CD4-positive, alpha-beta T cell treated with Interferon alpha-2 for 1 hour (primary cell): ENCODE measurements around the gene IL4I1.

Experiments used
- DNase-seq, 2 donors: peaks; one replicate each; pipeline ENCODE4 v3.0.0-alpha.2; 2020 to 2022

Gene IL4I1

GRCh38 chr19:49894879-49895565 is 1.7 kb downstream of the IL4I1 start:
- DNase-seq, result peak; percentile 52 to 63

- DNase-seq, result no peak
These were observed 2.5 kb downstream of the IL4I1 start for GRCh38 chr19:49894011-49894664.

- DNase-seq, result no peak
These were observed 4.0 kb downstream of the IL4I1 start for GRCh38 chr19:49892716-49893115.

- no peak for DNase-seq
These were observed 5.3 kb downstream of the IL4I1 start for GRCh38 chr19:49891393-49891792.

GRCh38 chr19:49890349-49891311 is 6.1 kb downstream of the IL4I1 start:
- DNase-seq, result peak; percentile 64 to 82

- DNase-seq, result peak; percentile 79 to 85
These were observed 6.9 kb downstream of the IL4I1 start for GRCh38 chr19:49889687-49890348.

DNA sequence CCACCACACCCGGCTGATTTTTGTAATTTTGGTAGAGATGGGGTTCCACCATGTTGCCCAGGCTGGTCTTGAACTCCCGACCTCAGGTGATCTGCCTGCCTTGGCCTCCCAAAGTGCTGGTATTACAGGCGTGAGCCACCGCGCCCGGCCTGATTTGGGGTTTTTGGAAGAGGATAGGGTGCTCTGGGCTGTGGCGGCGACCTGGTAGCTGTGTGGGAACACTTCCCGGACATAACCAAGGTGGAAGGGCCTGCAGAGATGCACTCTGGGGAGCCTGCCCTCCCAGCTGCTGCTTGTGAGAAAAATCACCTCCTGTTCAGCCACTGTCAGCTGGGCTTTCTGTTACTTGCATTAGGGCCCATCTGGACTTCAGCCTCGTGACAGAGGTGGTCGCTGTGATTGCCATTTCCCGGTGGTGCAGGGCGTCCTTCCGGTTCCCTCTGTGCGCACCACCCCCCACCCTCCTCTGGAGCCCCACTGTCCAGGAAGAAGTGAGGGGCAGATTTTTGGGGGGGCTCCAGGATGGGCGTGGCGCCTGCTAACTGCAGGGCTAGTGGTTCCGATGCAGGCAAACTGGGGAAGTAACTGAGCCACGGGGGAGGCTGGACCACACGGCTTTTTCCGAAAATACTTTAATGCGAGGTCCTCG is 7.5 kb downstream of the IL4I1 start:
- DNase-seq, result no peak

- DNase-seq, result no peak
These were observed 8.2 kb downstream of the IL4I1 start for GRCh38 chr19:49888510-49888824.

DNA sequence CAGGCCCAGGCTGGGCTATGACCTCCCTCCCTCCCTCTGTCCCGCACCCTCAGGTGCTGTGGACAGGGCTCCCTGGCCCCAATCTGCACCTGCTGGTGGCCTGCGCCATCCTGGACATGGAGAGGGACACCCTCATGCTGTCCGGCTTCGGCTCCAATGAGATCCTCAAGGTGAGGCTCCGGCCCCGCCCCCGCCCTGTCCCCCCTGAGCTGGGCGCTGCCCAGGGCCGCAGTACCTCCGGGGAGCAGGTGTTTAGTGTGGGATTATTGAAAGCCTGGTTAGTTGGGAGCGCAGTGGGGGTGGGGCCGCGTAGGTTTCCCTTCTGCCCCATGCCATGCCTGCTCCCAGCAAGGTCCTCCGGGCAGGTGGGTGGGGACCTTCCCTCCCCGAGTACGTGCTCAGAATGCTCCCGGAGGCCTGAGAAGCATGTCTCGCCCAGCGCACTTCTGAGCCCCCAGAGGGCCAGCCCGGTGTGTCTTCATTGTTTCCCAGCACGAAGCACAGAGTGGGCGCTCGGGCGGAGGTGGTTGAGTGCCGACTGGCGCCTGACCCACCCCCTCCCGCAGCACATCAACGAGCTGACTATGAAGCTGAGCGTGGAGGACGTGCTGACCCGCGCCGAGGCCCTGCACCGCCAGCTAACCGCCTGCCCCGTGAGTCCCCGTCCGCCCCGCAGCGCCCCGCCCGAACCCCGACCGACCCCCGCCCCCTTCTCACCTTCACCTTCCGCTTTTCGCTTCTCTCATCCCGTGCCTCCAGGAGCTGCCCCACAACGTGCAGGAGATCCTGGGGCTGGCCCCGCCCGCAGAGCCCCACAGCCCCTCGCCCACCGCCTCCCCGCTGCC is 8.8 kb downstream of the IL4I1 start:
- DNase-seq, result no peak

- DNase-seq, result no peak
These were observed 9.5 kb downstream of the IL4I1 start for GRCh38 chr19:49887037-49887664.

GRCh38 chr19:49884760-49885159 is 11.9 kb downstream of the IL4I1 start:
- DNase-seq, result no peak

- no peak for DNase-seq
These were observed 12.6 kb downstream of the IL4I1 start for GRCh38 chr19:49884109-49884508.

DNA sequence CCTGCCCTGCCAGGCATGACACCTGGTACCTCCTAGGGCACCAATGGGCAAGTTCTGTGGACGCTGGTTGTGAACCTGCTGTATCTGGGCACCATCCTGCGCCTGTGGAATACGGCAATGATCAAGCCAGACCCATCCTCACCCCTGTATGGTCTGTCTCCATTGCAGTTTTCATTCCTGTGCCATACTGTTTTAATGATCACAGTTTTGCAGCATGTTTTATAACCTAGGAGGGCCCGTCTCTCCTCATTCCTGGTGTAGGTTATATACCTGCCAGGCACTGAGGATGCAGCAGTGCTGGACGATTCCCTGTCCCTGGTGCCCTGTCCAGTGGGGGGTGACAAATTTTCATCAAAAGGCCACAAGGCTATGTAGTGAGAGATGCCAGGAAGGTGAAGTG is 13.6 kb downstream of the IL4I1 start:
- DNase-seq, result no peak

DNA sequence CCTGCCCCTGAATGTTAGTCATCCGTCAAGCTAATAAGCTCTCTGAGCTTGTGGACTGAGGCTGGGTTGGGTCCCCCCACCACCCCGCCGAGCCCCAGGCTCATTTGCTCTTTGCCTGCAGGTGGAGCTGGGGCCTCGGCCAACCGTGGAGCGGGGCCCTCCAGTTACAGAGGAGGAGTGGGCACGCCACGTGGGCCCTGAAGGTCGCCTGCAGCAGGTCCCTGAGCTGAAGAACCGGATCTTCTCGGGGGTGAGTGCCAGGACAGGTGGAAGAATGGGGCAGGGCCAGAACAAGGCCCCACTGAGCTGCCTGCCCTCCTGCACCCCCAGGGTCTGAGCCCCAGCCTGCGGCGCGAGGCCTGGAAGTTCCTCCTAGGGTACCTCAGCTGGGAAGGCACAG is 14.0 kb downstream of the IL4I1 start:
- DNase-seq, result no peak

- no peak for DNase-seq
These were observed 14.9 kb downstream of the IL4I1 start for GRCh38 chr19:49881672-49882394.

DNA sequence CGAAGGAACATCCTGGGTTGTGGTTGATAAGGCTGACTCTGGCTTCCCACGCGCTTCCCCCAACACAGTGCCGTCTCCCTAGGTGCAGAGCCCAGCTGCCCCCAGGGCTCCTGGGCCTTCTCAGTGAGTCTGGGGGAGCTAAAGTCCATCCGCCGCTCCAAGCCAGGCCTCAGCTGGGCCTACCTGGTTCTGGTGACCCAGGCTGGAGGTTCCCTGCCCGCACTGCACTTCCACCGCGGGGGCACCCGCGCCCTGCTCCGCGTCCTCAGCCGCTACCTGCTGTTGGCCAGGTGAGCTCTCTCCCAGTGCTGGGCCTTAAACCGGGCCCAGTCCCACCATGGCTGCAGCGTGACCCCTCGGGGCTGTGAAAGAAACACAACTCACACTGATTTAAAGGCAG is 15.5 kb downstream of the IL4I1 start:
- DNase-seq, result no peak

DNA sequence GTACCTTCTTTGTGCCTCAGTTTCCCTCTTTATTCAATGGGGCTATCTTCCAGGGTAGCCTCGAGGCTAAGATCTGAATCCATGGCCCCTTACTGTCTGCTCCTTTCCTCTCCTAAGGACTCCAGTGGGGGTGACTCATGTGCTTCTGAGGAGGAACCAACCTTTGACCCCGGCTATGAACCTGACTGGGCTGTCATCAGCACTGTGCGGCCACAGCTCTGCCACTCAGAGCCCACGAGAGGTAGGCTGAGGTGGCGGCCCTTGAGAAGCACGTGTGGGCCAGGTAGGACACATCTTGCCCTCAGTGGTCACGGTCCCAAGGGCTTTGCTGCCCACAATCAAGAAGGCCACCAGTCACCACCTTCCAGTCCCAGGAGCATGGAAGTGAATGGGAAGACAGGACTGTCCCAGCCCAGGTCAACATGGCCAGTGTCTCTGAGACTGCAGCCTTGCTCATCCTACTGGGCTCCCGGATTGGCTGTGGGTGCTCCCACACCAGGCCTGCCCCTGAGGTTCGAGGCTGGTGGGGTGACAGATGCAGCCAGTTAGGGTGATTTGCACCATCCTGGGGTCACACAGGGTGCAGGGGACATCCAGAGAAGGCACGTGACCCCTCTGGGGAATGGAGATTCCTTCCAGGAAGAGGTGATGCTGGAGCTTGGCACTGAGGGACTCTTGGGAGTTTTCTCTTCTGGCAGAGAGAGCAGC is 16.4 kb downstream of the IL4I1 start:
- DNase-seq, result no peak

DNA sequence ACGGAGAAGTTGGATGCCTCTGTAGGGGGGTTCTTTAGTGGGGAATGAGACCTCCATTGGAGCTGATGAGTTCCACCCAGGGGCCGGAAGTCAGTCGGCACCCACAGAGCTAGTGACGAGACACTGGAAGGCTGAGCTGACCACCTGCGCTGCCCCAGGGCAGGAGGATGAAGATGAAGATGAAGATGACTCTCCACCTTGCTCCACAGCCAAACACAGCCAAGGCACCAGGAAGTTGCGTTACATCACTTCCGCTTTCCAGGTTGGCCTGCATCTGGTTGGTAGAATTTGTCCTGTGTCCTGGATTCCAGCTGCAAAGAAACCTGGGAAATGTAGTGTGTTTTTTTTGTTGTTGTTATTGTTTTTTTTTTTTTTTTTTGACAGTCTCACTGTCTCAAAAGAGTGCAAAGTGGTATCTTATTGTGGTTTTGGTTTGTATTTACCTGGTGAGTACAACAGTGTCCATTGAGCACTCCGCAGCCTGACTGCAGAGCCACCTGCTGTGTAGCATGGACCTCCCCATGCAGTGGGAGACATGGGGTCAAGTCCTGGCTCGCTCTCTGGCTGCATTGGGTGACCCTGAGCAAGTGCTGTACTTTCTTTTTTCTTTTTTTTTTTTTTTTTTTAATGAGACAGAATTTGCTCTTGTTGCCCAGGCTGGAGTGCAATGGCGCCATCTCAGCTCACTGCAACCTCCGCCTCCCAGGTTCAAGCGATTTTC is 17.3 kb downstream of the IL4I1 start:
- peak in 1 of 2 donors; percentile 21 for DNase-seq

DNA sequence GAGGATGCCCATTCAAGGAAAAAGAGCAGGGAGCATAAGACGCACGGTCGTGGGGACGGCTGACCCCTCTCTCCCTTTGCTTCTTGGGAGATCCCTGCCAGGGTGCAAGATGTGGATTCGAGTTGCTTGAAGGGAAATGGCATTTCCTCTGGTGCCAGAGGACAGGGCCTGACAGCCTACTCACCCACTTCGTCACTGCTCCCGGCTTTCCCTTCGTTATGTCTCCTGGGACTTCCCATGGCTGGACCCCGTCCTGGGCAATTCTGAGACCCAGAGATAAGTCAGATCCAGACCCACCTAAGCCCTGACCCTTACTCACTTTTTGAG is 18.0 kb downstream of the IL4I1 start:
- DNase-seq, result no peak
